RCC 7860 (cell line): ENCODE data around the gene SOD3.

Experiments
- DNase-seq: peaks from one replicate; pipeline ENCODE4 v3.0.0-alpha.2; 2015; ENCODE audit warnings: low spot score
- FAIRE-seq: peaks from 2 replicates; lab custom pipeline; 2012; peaks lifted over from hg19 to GRCh38; lab: Jason Lieb, UNC

The SOD3 gene

GRCh38 chr4:24794916-24795665 lies at the start of gene SOD3:
Gene SOD3 (plus strand): TSS chr4:24795573. CDS start chr4:24799522, 3,949 bp downstream.
- peak; percentile 45 for DNase-seq

GRCh38 chr4:24747234-24747975 lies 48.0 kb upstream of the SOD3 start:
- DNase-seq (no peak), FAIRE-seq (no peak)

More at GRCh38 chr4:24794916-24795665, at the start of gene SOD3:
- FAIRE-seq = no peak

- no peak for DNase-seq
- no peak for FAIRE-seq
Measured at GRCh38 chr4:24748023-24748422, 47.4 kb upstream of the SOD3 start.

GRCh38 chr4:24748758-24749350 lies 46.5 kb upstream of the SOD3 start:
- DNase-seq (no peak), FAIRE-seq (no peak)

GRCh38 chr4:24750106-24750505 lies 45.3 kb upstream of the SOD3 start:
- DNase-seq (no peak), FAIRE-seq (no peak)

- FAIRE-seq = no peak
Measured at GRCh38 chr4:24751926-24752539, 43.3 kb upstream of the SOD3 start.

GRCh38 chr4:24753519-24753918 lies 41.9 kb upstream of the SOD3 start:
- peak; percentile 83 for FAIRE-seq
- peak; percentile 91 for DNase-seq

More at GRCh38 chr4:24751926-24752539, 43.3 kb upstream of the SOD3 start:
- DNase-seq = no peak

GRCh38 chr4:24754571-24754970 lies 40.8 kb upstream of the SOD3 start:
- FAIRE-seq = no peak
- DNase-seq = no peak

GRCh38 chr4:24763631-24764297 lies 31.6 kb upstream of the SOD3 start:
- FAIRE-seq = peak; percentile 81

GRCh38 chr4:24764345-24764744 lies 31.0 kb upstream of the SOD3 start:
- DNase-seq (no peak), FAIRE-seq (no peak)

More at GRCh38 chr4:24763631-24764297, 31.6 kb upstream of the SOD3 start:
- peak; percentile 65 for DNase-seq

- FAIRE-seq (no peak), DNase-seq (no peak)
Measured at GRCh38 chr4:24765376-24765988, 29.9 kb upstream of the SOD3 start.

- no peak for FAIRE-seq
- DNase-seq = no peak
Measured at GRCh38 chr4:24768006-24768405, 27.4 kb upstream of the SOD3 start.

GRCh38 chr4:24768604-24769003 lies 26.8 kb upstream of the SOD3 start:
- FAIRE-seq = no peak
- no peak for DNase-seq

GRCh38 chr4:24769571-24769970 lies 25.8 kb upstream of the SOD3 start:
- no peak for DNase-seq
- no peak for FAIRE-seq

GRCh38 chr4:24770032-24770584 lies 25.3 kb upstream of the SOD3 start:
- peak; percentile 90 for FAIRE-seq
- peak; percentile 83 for DNase-seq

GRCh38 chr4:24770667-24771066 lies 24.7 kb upstream of the SOD3 start:
- FAIRE-seq (no peak), DNase-seq (no peak)

GRCh38 chr4:24771241-24771640 lies 24.1 kb upstream of the SOD3 start:
- FAIRE-seq = no peak

GRCh38 chr4:24772061-24772705 lies 23.2 kb upstream of the SOD3 start:
- no peak for FAIRE-seq
- DNase-seq = no peak

More at GRCh38 chr4:24771241-24771640, 24.1 kb upstream of the SOD3 start:
- DNase-seq = no peak

- no peak for FAIRE-seq
- no peak for DNase-seq
Measured at GRCh38 chr4:24772952-24773351, 22.4 kb upstream of the SOD3 start.
